OCI-LY7 (cell line): ENCODE results near the gene NR5A2. TPM values are rescaled to one million over a fixed set of nuclear protein-coding genes. Genes with fewer than 3 reads are reported as not detected.

Experiments
- BruUV-seq: library from RNA; stranded (reverse); fragments of 400-500 nt; replicated peaks from 2 replicates; lab custom pipeline; 2021; lab: Mats Ljungman, UMichigan
- CTCF ChIA-PET: fragments of 300-600 bp; sonication (Branson Sonifier 250); formaldehyde crosslinking; loops from one replicate; lab custom pipeline; 2022; ENCODE audit warnings: antibody characterized with exemption; ENCODE audit not compliant: unreplicated experiment; lab: Charles Lee
- POLR2A ChIA-PET: fragments of 300-600 bp; sonication (Branson Sonifier 250); formaldehyde crosslinking; loops from one replicate; lab custom pipeline; 2022; ENCODE audit warnings: antibody characterized with exemption; lab: Charles Lee
- DNase-seq: peaks from one replicate; pipeline ENCODE4 v3.0.0-alpha.2; 2015; ENCODE audit warnings: low spot score
- H2AFZ ChIP-seq: fragments of 200-600 bp; sonication (generic), shearing (Covaris generic); 2 replicates; pipeline ENCODE4 v1.6.1; 2014; ENCODE audit warnings: mild to moderate bottlenecking, antibody characterized with exemption, low read length, moderate library complexity
- H3K27ac ChIP-seq: fragments of 200-600 bp; sonication (generic); 2 replicates; pipeline ENCODE4 v1.5.1; 2014; ENCODE audit warnings: mixed run types, low read depth, mild to moderate bottlenecking, moderate library complexity, low read length, inconsistent platforms; ENCODE audit not compliant: poor library complexity, severe bottlenecking
- H3K36me3 ChIP-seq: fragments of 200-600 bp; sonication (generic); 2 replicates; pipeline ENCODE4 v1.6.1; 2014; ENCODE audit warnings: mild to moderate bottlenecking, antibody characterized with exemption, low read length, moderate library complexity, mixed read lengths; ENCODE audit not compliant: insufficient read depth
- H3K4me1 ChIP-seq: fragments of 200-600 bp; sonication (generic); 2 replicates; pipeline ENCODE4 v1.5.1; 2014; ENCODE audit warnings: mild to moderate bottlenecking, low read length; ENCODE audit not compliant: insufficient read depth, poor library complexity, severe bottlenecking
- H3K4me2 ChIP-seq: fragments of 200-600 bp; sonication (generic); 2 replicates; pipeline ENCODE4 v1.6.1; 2014; ENCODE audit warnings: mild to moderate bottlenecking, low read length
- H3K4me3 ChIP-seq: fragments of 200-600 bp; sonication (generic); 2 replicates; pipeline ENCODE4 v1.5.1; 2014; ENCODE audit warnings: mild to moderate bottlenecking, low read depth, low read length; ENCODE audit not compliant: poor library complexity, severe bottlenecking
- H3K79me2 ChIP-seq: fragments of 200-600 bp; sonication (generic); 2 replicates; pipeline ENCODE4 v1.6.1; 2016; ENCODE audit warnings: low read depth, mild to moderate bottlenecking, low read length, moderate library complexity, mixed read lengths; ENCODE audit not compliant: insufficient read depth
- H3K9me2 ChIP-seq: fragments of 200-600 bp; sonication (generic); 2 replicates; pipeline ENCODE4 v1.6.1; 2016; ENCODE audit warnings: mild to moderate bottlenecking, low read length, mixed read lengths; ENCODE audit not compliant: insufficient read depth
- H3K9me3 ChIP-seq: fragments of 200-600 bp; sonication (generic); 2 replicates; pipeline ENCODE4 v1.6.1; 2014; ENCODE audit warnings: mild to moderate bottlenecking, mixed run types, low read length, mixed read lengths
- H4K20me1 ChIP-seq: fragments of 200-600 bp; sonication (generic); 2 replicates; pipeline ENCODE4 v1.6.1; 2014; ENCODE audit warnings: mild to moderate bottlenecking, antibody characterized with exemption, low read length, moderate library complexity, mixed read lengths; ENCODE audit not compliant: insufficient read depth
- CTCF ChIP-seq: fragments of 200-600 bp; sonication (generic); conservative IDR thresholded peaks from 2 replicates; pipeline ENCODE4 v1.5.1; 2014; ENCODE audit warnings: mild to moderate bottlenecking, antibody characterized with exemption, low read length, moderate library complexity, mixed read lengths
- EZH2phosphoT487 ChIP-seq: fragments of 200-600 bp; sonication (generic); IDR thresholded peaks from 2 replicates; pipeline ENCODE4 v1.6.1; 2018; ENCODE audit warnings: low read depth, borderline replicate concordance, mild to moderate bottlenecking, mixed run types, antibody characterized with exemption, low read length, moderate library complexity, mixed read lengths
- intact Hi-C: fragments of 100-400 bp; cut with micrococcal nuclease; formaldehyde crosslinking; loops from one replicate; pipeline ENCODE4 v1.10.0; 2022; ENCODE audit not compliant: unreplicated experiment
- total RNA-seq, 2 experiments: library from RNA; depleted of rRNA in 1 of 2; stranded (reverse); fragments of >200 nt in 1 of 2; shearing (Covaris generic) in 1 of 2; gene quantifications; 2 replicates each; pipeline ENCODE4 v1.2.3, GENCODE V29; 2014 to 2022

Gene NR5A2
- total RNA-seq, 2 experiments from 2014 or later: 2.3 to 3.9 TPM

GRCh38 chr1:200174525-200175295 lies 147.2 kb downstream of the NR5A2 start:
- Histone ChIP-seq H3K9me2 (no peaks in the 10 kb centered on the region), H4K20me1 (no peaks in the 10 kb centered on the region), H3K4me2 (no peak overlapping the region), H3K9me3 (no peaks in the 10 kb centered on the region), H3K4me1 (peaks cover 4% of the 10 kb centered on the region), H3K27ac (no peak overlapping the region), H3K36me3 (no peaks in the 10 kb centered on the region), H3K79me2 (no peaks in the 10 kb centered on the region), H2AFZ (peak overlapping the region; percentile 52; the same call in 1 of the 2 replicates), H3K4me3 (no peak overlapping the region)
- ChIA-PET POLR2A (interaction anchor here (0.6 to 1.4 kb wide), 4 partner anchors 13 to 446 kb away, joined by 3 to 7 read pairs (median 4); no protein-coding TSS in a partner anchor), CTCF (no interaction called here)
- no TSS peak for BruUV-seq
- no peak for TF ChIP-seq EZH2phosphoT487
- no peak for DNase-seq
- intact Hi-C loops: no loop called here

DNA sequence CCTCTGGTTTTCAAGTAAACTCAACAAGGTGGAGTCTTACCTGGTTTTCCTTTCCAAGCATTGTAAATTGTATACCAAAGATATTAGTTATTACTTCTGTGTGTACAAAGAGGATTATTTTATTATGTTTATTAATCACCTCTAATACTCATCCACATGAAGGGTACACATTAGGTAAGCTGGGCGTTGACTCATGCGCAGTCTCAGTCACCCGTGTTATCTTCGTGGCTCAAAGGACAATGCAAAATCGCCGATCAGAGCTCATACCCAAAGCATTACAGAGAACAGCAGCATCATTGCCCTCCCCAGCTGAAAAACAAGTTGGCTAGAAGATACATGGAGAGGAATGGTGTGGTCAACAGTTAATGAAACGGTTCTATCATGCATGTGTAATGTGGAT lies 148.7 kb downstream of the NR5A2 start:
- Histone ChIP-seq H2AFZ (no peak overlapping the region), H3K9me2 (no peaks in the 10 kb centered on the region), H3K4me3 (no peak overlapping the region), H3K4me1 (peaks cover 4% of the 10 kb centered on the region), H3K36me3 (no peaks in the 10 kb centered on the region), H3K4me2 (no peak overlapping the region), H3K27ac (no peak overlapping the region), H3K79me2 (no peaks in the 10 kb centered on the region), H4K20me1 (no peaks in the 10 kb centered on the region), H3K9me3 (no peaks in the 10 kb centered on the region)
- intact Hi-C loops: no loop called here
- CTCF ChIA-PET: no interaction called here
- BruUV-seq: no TSS peak
- TF ChIP-seq EZH2phosphoT487: no peak
- TF ChIP-seq CTCF: no peak
- DNase-seq: no peak
- POLR2A ChIA-PET: interaction anchor here (0.8 to 0.9 kb wide), 2 partner anchors 10 to 18 kb away, joined by 3 read pairs; no protein-coding TSS in a partner anchor

DNA sequence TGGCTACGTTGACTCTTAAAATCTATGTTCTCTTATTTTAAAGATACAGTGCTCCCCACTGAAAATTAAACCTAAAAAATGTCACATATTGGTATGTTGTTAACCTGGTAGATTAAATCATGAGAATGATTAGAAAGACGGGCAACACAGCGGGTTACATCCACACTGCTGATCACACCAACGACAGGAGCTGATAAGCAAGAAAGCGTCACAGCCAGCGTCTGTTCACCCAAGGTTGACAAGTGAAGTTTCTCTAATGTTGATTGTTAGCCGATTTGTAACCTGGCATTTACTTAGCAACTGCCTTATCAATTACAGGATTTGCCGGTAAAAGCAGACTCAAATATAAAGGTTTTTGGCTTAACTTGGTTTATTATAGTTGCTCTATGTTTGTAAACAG lies 149.3 kb downstream of the NR5A2 start:
- Histone ChIP-seq H3K36me3 (no peaks in the 10 kb centered on the region), H3K79me2 (no peaks in the 10 kb centered on the region), H3K9me3 (no peaks in the 10 kb centered on the region), H3K27ac (no peak overlapping the region), H4K20me1 (no peaks in the 10 kb centered on the region), H3K4me1 (peaks cover 3% of the 10 kb centered on the region), H3K4me2 (no peak overlapping the region), H3K9me2 (no peaks in the 10 kb centered on the region), H3K4me3 (no peak overlapping the region), H2AFZ (no peak overlapping the region)
- CTCF ChIA-PET: no interaction called here
- POLR2A ChIA-PET: interaction anchor here (0.6 kb wide), 1 partner anchor 9 kb away, joined by 3 read pairs; no protein-coding TSS in a partner anchor
- no peak for TF ChIP-seq EZH2phosphoT487
- no peak for DNase-seq
- intact Hi-C loops: no loop called here
- no TSS peak for BruUV-seq
